Stimulated activated CD8-positive, alpha-beta memory T cell treated with anti-CD3 and anti-CD28 coated beads, Interleukin-4, amount 100 ng/mL, for 48 hours (primary cell): Measurements from ENCODE around the gene GRAMD4.

ENCODE experiments used
- DNase-seq: peaks from one replicate; pipeline ENCODE4 v3.0.0-alpha.2; 2020

GRAMD4 gene

GRCh38 chr22:46598737-46599424 is 21.3 kb upstream of the GRAMD4 start:
- DNase-seq, result no peak

GRCh38 chr22:46600273-46600796 is 19.9 kb upstream of the GRAMD4 start:
- no peak for DNase-seq

- no peak for DNase-seq
Observed at GRCh38 chr22:46602025-46602424, 18.2 kb upstream of the GRAMD4 start.

- DNase-seq, result peak; percentile 82
Observed at GRCh38 chr22:46604306-46604690, 15.9 kb upstream of the GRAMD4 start.

GRCh38 chr22:46605117-46605516 is 15.1 kb upstream of the GRAMD4 start:
- DNase-seq, result no peak

- no peak for DNase-seq
Observed at GRCh38 chr22:46606886-46607285, 13.3 kb upstream of the GRAMD4 start.

- DNase-seq, result no peak
Observed at GRCh38 chr22:46607483-46608114, 12.6 kb upstream of the GRAMD4 start.

- DNase-seq, result no peak
Observed at GRCh38 chr22:46609175-46609690, 11.0 kb upstream of the GRAMD4 start.

- no peak for DNase-seq
Observed at GRCh38 chr22:46609724-46610201, 10.4 kb upstream of the GRAMD4 start.

GRCh38 chr22:46610356-46610755 is 9.8 kb upstream of the GRAMD4 start:
- no peak for DNase-seq

- no peak for DNase-seq
Observed at GRCh38 chr22:46611189-46611588, 9.0 kb upstream of the GRAMD4 start.

GRCh38 chr22:46612341-46612903 is 7.8 kb upstream of the GRAMD4 start:
- DNase-seq, result no peak

GRCh38 chr22:46612904-46613605 is 7.1 kb upstream of the GRAMD4 start:
- peak; percentile 58 for DNase-seq

GRCh38 chr22:46613606-46614021 is 6.6 kb upstream of the GRAMD4 start:
- DNase-seq, result peak; percentile 52

- peak; percentile 68 for DNase-seq
Observed at GRCh38 chr22:46614025-46614931, 5.9 kb upstream of the GRAMD4 start.

GRCh38 chr22:46617207-46617985 is 2.8 kb upstream of the GRAMD4 start:
- DNase-seq, result no peak

GRCh38 chr22:46617986-46618647 is 2.1 kb upstream of the GRAMD4 start:
- DNase-seq, result no peak

GRCh38 chr22:46618667-46619066 is 1.5 kb upstream of the GRAMD4 start:
- DNase-seq, result no peak

GRCh38 chr22:46619240-46619829 is 851 bp upstream of the GRAMD4 start:
- DNase-seq, result no peak

- no peak for DNase-seq
Observed at GRCh38 chr22:46620588-46621242, 529 bp downstream of the GRAMD4 start.
